Measurements from ENCODE around the gene AP4M1. TPM values are rescaled to one million over a fixed set of nuclear protein-coding genes. Genes with fewer than 3 reads are reported as not detected.
"Not testable (repeated sequence)": the region's sequence is repeated elsewhere in the genome, so short reads cannot be mapped to it uniquely, and the experiment has no call there.

AP4M1 gene
- total RNA-seq, 2 experiments from 2014 or later, result 10.6 to 15.2 TPM

- H3K4me3 Mint-ChIP-seq, result peak overlapping the region; percentile 100
- H3K9me3 Mint-ChIP-seq, result no peaks in the 10 kb centered on the region
- ChIA-PET POLR2A (interaction anchor here (0.6 to 3.7 kb wide), 14 partner anchors 8 to 209 kb away, joined by 3 to 32 read pairs (median 4); partner anchors contain the start of genes AP4M1, LAMTOR4, MCM7 and PVRIG), CTCF (interaction anchor here (0.6 to 3.2 kb wide), 8 partner anchors 13 to 280 kb away, joined by 3 to 18 read pairs (median 4); partner anchors contain the start of genes MCM7 and TRIM4)
- H3K4me1 Mint-ChIP-seq, result peaks cover 41% of the 10 kb centered on the region
- peak overlapping the region; percentile 74 for H3K27ac Mint-ChIP-seq
- no peaks in the 10 kb centered on the region for H3K27me3 Mint-ChIP-seq
- H3K36me3 Mint-ChIP-seq (ENCODE audit: low read depth), result peaks cover 22% of the 10 kb centered on the region
- peak; percentile 34 for DNase-seq
These were observed 26.6 kb downstream of the AP4M1 start for GRCh38 chr7:100127866-100128636.

- Mint-ChIP-seq H3K4me1 (peaks cover 39% of the 10 kb centered on the region), H3K9me3 (no peaks in the 10 kb centered on the region), H3K27ac (peak overlapping the region; percentile 74), H3K27me3 (no peaks in the 10 kb centered on the region), H3K36me3 (ENCODE audit: low read depth) (peaks cover 20% of the 10 kb centered on the region), H3K4me3 (peak overlapping the region; percentile 100)
- POLR2A ChIA-PET, result interaction anchor here (0.6 to 3.7 kb wide), 14 partner anchors 8 to 210 kb away, joined by 3 to 32 read pairs (median 4); partner anchors contain the start of genes AP4M1, LAMTOR4, MCM7 and PVRIG
- CTCF ChIA-PET, result interaction anchor here (0.6 to 3.2 kb wide), 11 partner anchors 8 to 279 kb away, joined by 3 to 18 read pairs (median 3); partner anchors contain the start of genes CNPY4, MCM7 and TRIM4
- no peak for DNase-seq
These were observed 27.2 kb downstream of the AP4M1 start for GRCh38 chr7:100128637-100128963.

DNA sequence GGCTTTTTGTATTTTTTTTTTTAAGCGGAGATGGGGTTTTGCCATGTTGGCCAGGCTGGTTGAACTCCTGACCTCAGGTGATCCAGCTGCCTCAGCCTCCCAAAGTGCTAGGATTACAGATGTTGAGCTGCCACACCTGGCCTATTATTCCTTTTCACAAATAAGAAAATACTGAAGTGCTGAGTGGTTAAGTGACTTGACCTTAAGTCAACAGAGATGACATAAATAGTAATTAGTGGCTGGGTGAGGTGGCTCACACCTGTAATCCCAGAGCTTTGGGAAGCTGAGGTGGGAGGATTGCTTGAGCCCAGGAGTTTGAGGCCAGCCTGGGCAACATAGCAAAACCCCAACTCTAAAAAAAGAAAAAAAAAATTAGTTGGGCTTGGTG is 28.8 kb downstream of the AP4M1 start:
- Mint-ChIP-seq H3K4me1 (peaks cover 27% of the 10 kb centered on the region), H3K36me3 (ENCODE audit: low read depth) (peaks cover 10% of the 10 kb centered on the region)
- not testable (repeated sequence) for DNase-seq, H3K9me3 Mint-ChIP-seq, H3K27me3 Mint-ChIP-seq, H3K27ac Mint-ChIP-seq, H3K4me3 Mint-ChIP-seq
- CTCF ChIA-PET, result interaction anchor here (1.0 to 5.2 kb wide), 15 partner anchors 10 to 306 kb away, joined by 3 to 64 read pairs (median 4); partner anchors contain the start of genes AP4M1, CNPY4, GPC2 and MCM7
- POLR2A ChIA-PET, result interaction anchor here (2.5 to 3.7 kb wide), 2 partner anchors 10 to 29 kb away, joined by 10 to 32 read pairs; partner anchors contain the start of genes AP4M1 and MCM7

- Mint-ChIP-seq H3K4me3 (peak overlapping the region; percentile 19), H3K27ac (no peak overlapping the region), H3K4me1 (peaks cover 22% of the 10 kb centered on the region), H3K36me3 (ENCODE audit: low read depth) (peaks cover 7% of the 10 kb centered on the region), H3K9me3 (no peaks in the 10 kb centered on the region), H3K27me3 (peaks cover 2% of the 10 kb centered on the region)
- CTCF ChIA-PET, result interaction anchor here (0.6 to 5.2 kb wide), 24 partner anchors 10 to 1087 kb away, joined by 3 to 64 read pairs (median 4); partner anchors contain the start of genes AP4M1, CNPY4, COPS6 and GPC2
- POLR2A ChIA-PET, result interaction anchor here (3.7 kb wide), 1 partner anchor 30 kb away, joined by 32 read pairs; the partner anchor contains the start of genes AP4M1 and MCM7
- peak; percentile 86 for DNase-seq
These were observed 29.4 kb downstream of the AP4M1 start for GRCh38 chr7:100130608-100131453.

- no peak overlapping the region for H3K27ac Mint-ChIP-seq
- H3K36me3 Mint-ChIP-seq (ENCODE audit: low read depth), result no peaks in the 10 kb centered on the region
- peaks cover 3% of the 10 kb centered on the region for H3K27me3 Mint-ChIP-seq
- DNase-seq, result no peak
- H3K9me3 Mint-ChIP-seq, result no peaks in the 10 kb centered on the region
- POLR2A ChIA-PET, result interaction anchor here (0.7 to 2.7 kb wide), 10 partner anchors 9 to 297 kb away, joined by 3 to 13 read pairs (median 6); partner anchors contain the start of genes AP4M1, LAMTOR4, MCM7 and ZCWPW1
- H3K4me3 Mint-ChIP-seq, result no peak overlapping the region
- peaks cover 20% of the 10 kb centered on the region for H3K4me1 Mint-ChIP-seq
- CTCF ChIA-PET, result interaction anchor here (0.6 to 5.2 kb wide), 30 partner anchors 10 to 644 kb away, joined by 3 to 64 read pairs (median 6); partner anchors contain the start of genes AP4M1, COPS6, GAL3ST4 and LAMTOR4
These were observed 30.7 kb downstream of the AP4M1 start for GRCh38 chr7:100132126-100132525.

DNA sequence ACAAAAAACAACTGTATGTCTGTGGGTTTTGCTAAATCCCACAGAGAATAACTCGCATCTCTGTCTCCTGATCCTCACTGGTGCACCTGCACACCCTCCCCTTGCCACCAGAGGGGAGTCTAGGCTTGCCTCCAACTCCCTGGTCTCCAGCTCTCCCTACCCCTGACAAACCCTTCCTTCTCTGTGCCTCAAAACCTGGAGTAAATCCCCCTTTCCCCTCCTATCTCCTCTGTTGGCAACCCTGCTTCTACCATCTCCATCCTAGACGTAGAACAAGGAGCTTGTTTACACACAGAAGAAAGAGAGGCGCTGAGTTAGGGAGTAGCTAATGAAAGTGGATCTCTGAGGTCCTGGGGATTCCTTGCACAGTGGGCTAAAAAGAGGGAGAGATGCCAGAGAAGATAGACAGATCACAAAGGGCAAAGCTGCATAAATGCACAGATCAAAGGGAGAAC is 31.3 kb downstream of the AP4M1 start:
- H3K27ac Mint-ChIP-seq, result no peak overlapping the region
- H3K4me1 Mint-ChIP-seq, result peaks cover 22% of the 10 kb centered on the region
- H3K36me3 Mint-ChIP-seq (ENCODE audit: low read depth), result no peaks in the 10 kb centered on the region
- ChIA-PET CTCF (interaction anchor here (0.7 to 5.2 kb wide), 38 partner anchors 9 to 290 kb away, joined by 3 to 64 read pairs (median 5); partner anchors contain the start of genes AP4M1, COPS6, GAL3ST4 and GPC2), POLR2A (interaction anchor here (0.7 to 2.7 kb wide), 10 partner anchors 8 to 296 kb away, joined by 3 to 13 read pairs (median 6); partner anchors contain the start of genes AP4M1, LAMTOR4, MCM7 and ZCWPW1)
- H3K4me3 Mint-ChIP-seq, result no peak overlapping the region
- peak; percentile 75 for DNase-seq
- H3K9me3 Mint-ChIP-seq, result no peaks in the 10 kb centered on the region
- peaks cover 3% of the 10 kb centered on the region for H3K27me3 Mint-ChIP-seq

GRCh38 chr7:100137851-100138760 is 36.7 kb downstream of the AP4M1 start:
- ChIA-PET POLR2A (interaction anchor here (0.7 to 1.7 kb wide), 4 partner anchors 12 to 83 kb away, joined by 3 to 5 read pairs (median 4); partner anchors contain the start of genes AP4M1, MBLAC1 and MCM7), CTCF (interaction anchor here (1.0 to 1.2 kb wide), 2 partner anchors 80 to 207 kb away, joined by 3 to 4 read pairs; no protein-coding TSS in a partner anchor)
- H3K9me3 Mint-ChIP-seq, result no peaks in the 10 kb centered on the region
- H3K4me1 Mint-ChIP-seq, result peaks cover 22% of the 10 kb centered on the region
- peaks cover 9% of the 10 kb centered on the region for H3K27me3 Mint-ChIP-seq
- DNase-seq, result no peak
- no peak overlapping the region for H3K4me3 Mint-ChIP-seq
- no peak overlapping the region for H3K27ac Mint-ChIP-seq
- H3K36me3 Mint-ChIP-seq (ENCODE audit: low read depth), result no peaks in the 10 kb centered on the region

GRCh38 chr7:100141555-100141949 is 40.1 kb downstream of the AP4M1 start:
- Mint-ChIP-seq H3K4me3 (no peak overlapping the region), H3K4me1 (peaks cover 22% of the 10 kb centered on the region), H3K27ac (no peak overlapping the region), H3K36me3 (ENCODE audit: low read depth) (no peaks in the 10 kb centered on the region), H3K27me3 (peaks cover 6% of the 10 kb centered on the region), H3K9me3 (no peaks in the 10 kb centered on the region)
- no peak for DNase-seq
- CTCF ChIA-PET, result interaction anchor here (2.7 to 4.6 kb wide), 2 partner anchors 8 to 12 kb away, joined by 16 to 18 read pairs; no protein-coding TSS in a partner anchor
- POLR2A ChIA-PET, result interaction anchor here (1.1 to 1.4 kb wide), 3 partner anchors 9 to 16 kb away, joined by 3 read pairs; partner anchors contain the start of gene MBLAC1

GRCh38 chr7:100142461-100142860 is 41.0 kb downstream of the AP4M1 start:
- CTCF ChIA-PET, result interaction anchor here (2.7 to 4.6 kb wide), 2 partner anchors 9 to 13 kb away, joined by 16 to 18 read pairs; no protein-coding TSS in a partner anchor
- no peak for DNase-seq
- Mint-ChIP-seq H3K27ac (no peak overlapping the region), H3K4me1 (peaks cover 22% of the 10 kb centered on the region), H3K9me3 (no peaks in the 10 kb centered on the region), H3K27me3 (peaks cover 6% of the 10 kb centered on the region), H3K4me3 (no peak overlapping the region), H3K36me3 (ENCODE audit: low read depth) (no peaks in the 10 kb centered on the region)
- POLR2A ChIA-PET, result interaction anchor here (1.0 to 1.3 kb wide), 2 partner anchors 10 to 15 kb away, joined by 3 to 4 read pairs; no protein-coding TSS in a partner anchor

DNA sequence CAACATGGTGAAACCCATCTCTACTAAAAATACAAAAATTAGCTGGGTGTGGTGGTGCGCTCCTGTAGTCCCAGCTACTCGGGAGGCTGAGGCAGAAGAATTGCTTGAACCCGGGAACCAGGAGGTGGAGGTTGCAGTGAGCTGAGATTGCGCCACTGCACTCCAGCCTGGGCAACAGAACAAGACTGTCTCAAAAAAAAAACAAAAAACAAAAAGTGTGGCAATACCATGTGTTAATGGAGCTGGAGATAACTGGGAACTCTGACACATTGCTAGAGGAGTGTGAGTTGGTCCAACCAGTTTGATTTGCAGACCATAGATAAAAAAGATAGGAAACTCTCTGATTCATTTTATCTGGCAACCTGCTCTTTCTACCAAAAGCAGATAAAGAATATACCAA is 44.9 kb downstream of the AP4M1 start:
- H3K4me3 Mint-ChIP-seq; DNase-seq; H3K9me3 Mint-ChIP-seq; H3K27me3 Mint-ChIP-seq; H3K36me3 Mint-ChIP-seq (ENCODE audit: low read depth); POLR2A ChIA-PET; H3K27ac Mint-ChIP-seq: not testable (repeated sequence)
- CTCF ChIA-PET, result interaction anchor here (0.7 to 1.2 kb wide), 4 partner anchors 14 to 72 kb away, joined by 3 to 5 read pairs (median 4); no protein-coding TSS in a partner anchor
- H3K4me1 Mint-ChIP-seq, result peaks cover 25% of the 10 kb centered on the region

DNA sequence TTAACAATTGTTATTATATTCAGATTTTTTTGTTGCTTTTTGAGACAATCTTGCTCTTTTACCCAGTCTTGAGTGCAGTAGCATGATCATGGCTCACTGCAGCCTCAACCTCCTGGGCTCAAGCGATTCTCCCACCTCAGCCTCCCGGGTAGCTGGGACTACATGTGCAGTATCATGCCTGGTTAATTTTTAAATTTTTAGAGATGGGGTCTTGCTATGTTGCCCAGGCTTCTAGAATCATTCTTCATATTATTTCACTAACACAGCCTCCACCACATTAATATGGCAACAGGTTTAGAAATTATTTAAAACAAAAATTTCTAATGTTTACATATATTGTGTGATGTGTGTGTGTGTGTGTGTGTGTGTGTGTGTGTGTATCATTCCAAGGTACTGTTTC is 45.8 kb downstream of the AP4M1 start:
- Mint-ChIP-seq H3K27ac (no peak overlapping the region), H3K4me1 (peaks cover 29% of the 10 kb centered on the region), H3K27me3 (no peaks in the 10 kb centered on the region), H3K36me3 (ENCODE audit: low read depth) (peaks cover 17% of the 10 kb centered on the region), H3K4me3 (no peak overlapping the region), H3K9me3 (no peaks in the 10 kb centered on the region)
- no peak for DNase-seq
- ChIA-PET POLR2A (interaction anchor here (0.9 to 2.5 kb wide), 3 partner anchors 10 to 21 kb away, joined by 4 to 13 read pairs (median 4); partner anchors contain the start of gene MBLAC1), CTCF (interaction anchor here (1.0 to 1.8 kb wide), 4 partner anchors 15 to 71 kb away, joined by 3 to 11 read pairs (median 4); no protein-coding TSS in a partner anchor)

Measured in activated CD4-positive, alpha-beta memory T cell treated with anti-CD3 and anti-CD28 coated beads, Interleukin-2, amount 10 ng/mL, durations not matched to agents 7 days and 5 days (primary cell).